ENCODE results near the gene PLK5.
"Not testable (repeated sequence)": the region's sequence is repeated elsewhere in the genome, so short reads cannot be mapped to it uniquely, and the experiment has no call there.

The PLK5 gene

GRCh38 chr19:1528596-1529429 is 4.9 kb downstream of the PLK5 start:
- H3K4me3 ChIP-seq (replicated peaks in 1 of 2; ENCODE audit: low read depth in 2 of 2, low read length in 2 of 2), result no peak overlapping the region

DNA sequence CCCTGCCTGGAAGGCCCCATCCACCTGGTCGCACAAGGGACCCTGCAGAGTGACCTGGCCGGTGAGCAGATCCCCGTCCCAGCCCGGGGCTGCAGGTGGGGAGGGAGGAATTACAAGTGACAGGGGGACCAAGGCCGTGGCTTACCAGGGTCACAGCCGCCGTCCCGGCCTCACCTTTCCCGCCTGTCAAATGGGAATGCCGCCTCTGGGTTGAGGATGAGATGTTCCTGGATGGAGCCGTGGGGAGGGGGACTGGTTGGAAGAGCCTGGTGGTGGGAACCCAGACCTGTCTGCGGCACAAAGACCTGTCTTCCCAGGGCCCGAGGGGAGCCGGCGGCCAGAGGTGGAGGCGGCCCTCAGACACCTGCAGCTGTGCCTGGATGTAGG is 5.5 kb downstream of the PLK5 start:
- TF ChIP-seq CTCF (IDR thresholded peaks at IDR 0.05; ENCODE audit: low read depth, low read length), result no peak
- H3K4me3 ChIP-seq (replicated peaks in 1 of 2; ENCODE audit: low read depth in 2 of 2, low read length in 2 of 2), result no peak overlapping the region
- no peak for DNase-seq (ENCODE audit: low read depth in 2 of 2)

More at GRCh38 chr19:1528596-1529429, 4.9 kb downstream of the PLK5 start:
- no peak for DNase-seq (ENCODE audit: low read depth in 2 of 2)
- TF ChIP-seq CTCF (IDR thresholded peaks at IDR 0.05; ENCODE audit: low read depth, low read length), result no peak

GRCh38 chr19:1530856-1531255 is 7.0 kb downstream of the PLK5 start:
- DNase-seq (ENCODE audit: low read depth in 2 of 2); H3K4me3 ChIP-seq (replicated peaks in 1 of 2; ENCODE audit: low read depth in 2 of 2, low read length in 2 of 2): not testable (repeated sequence)

DNA sequence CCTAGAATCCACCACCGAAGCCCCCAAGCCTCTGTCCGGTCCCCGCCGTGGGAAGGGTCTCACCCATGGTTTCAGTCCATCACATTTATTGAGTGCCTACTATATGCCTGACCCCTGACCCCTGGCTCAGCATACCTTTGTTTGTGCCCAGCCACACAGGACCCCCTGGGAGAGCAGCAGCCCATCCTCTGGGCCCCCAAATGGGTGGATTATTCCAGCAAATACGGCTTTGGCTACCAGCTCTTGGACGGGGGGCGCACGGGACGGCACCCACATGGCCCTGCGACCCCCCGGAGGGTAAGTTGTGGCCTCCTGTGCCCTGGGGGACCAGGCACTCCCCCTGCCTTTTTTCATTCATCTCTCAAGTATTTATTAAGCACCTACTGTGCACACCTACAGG is 7.7 kb downstream of the PLK5 start:
- no peak for TF ChIP-seq CTCF (IDR thresholded peaks at IDR 0.05; ENCODE audit: low read depth, low read length)
- no peak overlapping the region for H3K4me3 ChIP-seq (replicated peaks in 1 of 2; ENCODE audit: low read depth in 2 of 2, low read length in 2 of 2)
- no peak for DNase-seq (ENCODE audit: low read depth in 2 of 2)

- no peak for DNase-seq (ENCODE audit: low read depth in 2 of 2)
- H3K4me3 ChIP-seq (replicated peaks in 1 of 2; ENCODE audit: low read depth in 2 of 2, low read length in 2 of 2), result no peak overlapping the region
Observed at GRCh38 chr19:1532003-1532402, 8.1 kb downstream of the PLK5 start.

DNA sequence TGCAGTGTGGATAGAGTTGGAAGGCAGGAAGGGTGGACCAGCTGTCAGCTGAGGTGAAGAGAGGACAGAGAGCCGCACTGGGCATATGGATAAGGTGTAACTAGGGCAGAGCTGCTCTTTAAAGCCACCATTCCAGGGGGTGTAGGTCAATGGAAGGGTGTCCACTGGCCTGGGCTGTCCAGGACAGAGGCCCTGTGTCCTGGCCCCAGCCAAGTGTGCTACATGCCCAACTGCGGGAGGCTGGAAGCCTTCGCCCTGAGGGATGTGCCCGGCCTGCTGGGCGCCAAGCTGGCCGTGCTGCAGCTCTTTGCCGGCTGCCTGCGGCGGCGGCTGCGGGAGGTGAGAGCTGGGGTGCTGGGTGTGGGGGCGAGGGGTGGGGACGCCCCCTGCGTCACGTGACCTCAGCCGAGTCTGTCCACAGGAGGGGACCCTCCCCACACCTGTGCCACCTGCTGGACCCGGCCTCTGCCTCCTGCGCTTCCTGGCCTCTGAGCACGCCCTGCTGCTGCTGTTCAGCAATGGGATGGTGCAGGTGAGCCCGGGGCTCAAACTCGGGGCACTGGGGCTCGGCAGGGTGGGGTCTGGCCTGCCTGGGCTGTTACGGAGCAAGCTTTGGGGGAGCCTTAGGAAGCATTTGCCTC is 9.8 kb downstream of the PLK5 start:
- H3K4me3 ChIP-seq (replicated peaks in 1 of 2; ENCODE audit: low read depth in 2 of 2, low read length in 2 of 2), result no peak overlapping the region
- TF ChIP-seq CTCF (IDR thresholded peaks at IDR 0.05; ENCODE audit: low read depth, low read length), result no peak
- no peak for DNase-seq (ENCODE audit: low read depth in 2 of 2)

More at GRCh38 chr19:1532003-1532402, 8.1 kb downstream of the PLK5 start:
- TF ChIP-seq CTCF (IDR thresholded peaks at IDR 0.05; ENCODE audit: low read depth, low read length), result no peak

- DNase-seq (ENCODE audit: low read depth in 2 of 2), result no peak
- no peak for TF ChIP-seq CTCF (IDR thresholded peaks at IDR 0.05; ENCODE audit: low read depth, low read length)
- H3K4me3 ChIP-seq (replicated peaks in 1 of 2; ENCODE audit: low read depth in 2 of 2, low read length in 2 of 2), result no peak overlapping the region
Observed at GRCh38 chr19:1534972-1535371, 11.1 kb downstream of the PLK5 start.

DNA sequence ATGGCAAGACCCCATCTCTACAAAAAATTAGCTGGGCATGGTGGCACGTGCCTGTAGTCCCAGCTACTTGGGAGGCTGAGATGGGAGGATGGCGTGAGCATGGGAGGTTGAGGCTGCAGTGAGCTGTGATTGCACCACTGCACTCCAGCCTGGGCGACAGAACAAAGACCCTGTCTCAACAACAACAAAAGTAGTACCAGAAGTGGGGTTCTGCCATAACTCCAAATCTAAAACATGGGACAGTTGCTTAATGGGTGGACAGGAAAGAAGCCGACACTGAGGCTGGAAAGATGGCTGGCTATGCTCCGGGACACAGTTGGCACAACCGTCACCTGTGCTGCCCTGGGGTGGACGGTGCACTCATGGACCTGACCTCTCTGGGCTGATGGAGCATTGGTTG is 11.8 kb downstream of the PLK5 start:
- not testable (repeated sequence) for H3K4me3 ChIP-seq (replicated peaks in 1 of 2; ENCODE audit: low read depth in 2 of 2, low read length in 2 of 2)

More for the DNA sequence above, 11.8 kb downstream of the PLK5 start:
- not testable (repeated sequence) for DNase-seq (ENCODE audit: low read depth in 2 of 2)

All from cardiac fibroblast (primary cell).